ENCODE measurements around the gene SMG6. TPM values are rescaled to one million over a fixed set of nuclear protein-coding genes. Genes with fewer than 3 reads are reported as not detected.

SMG6 gene
- total and polyA plus RNA-seq, 2 of the 4 experiments (the other 2 are of a cell fraction) = 16.3 to 30.3 TPM

DNA sequence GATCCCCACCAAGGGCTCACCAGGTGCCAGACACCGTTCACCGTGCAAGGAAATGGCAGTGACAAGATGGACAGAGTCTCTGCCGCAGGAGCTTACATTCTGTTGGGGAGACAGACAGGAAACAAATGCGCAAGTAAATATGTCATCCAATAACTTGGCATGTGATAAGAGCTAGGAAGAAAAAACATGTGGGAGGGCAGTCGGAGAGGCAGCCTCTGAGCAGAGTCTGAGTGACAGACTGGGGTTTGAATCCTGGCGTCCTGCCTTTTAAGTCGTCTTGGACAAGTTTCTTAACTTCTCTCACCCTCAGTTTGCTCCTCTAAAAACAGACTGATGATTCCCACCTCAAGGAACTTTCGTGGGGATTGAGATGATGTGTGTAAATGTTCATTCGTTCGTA is 40.9 kb upstream of the SMG6 start:
- Histone ChIP-seq H3K4ac (ENCODE audit: low read depth, low read length) (no peak overlapping the region), H3K36me3 (ENCODE audit: control insufficient read depth, insufficient read depth, low read length) (peaks cover 19% of the 10 kb centered on the region), H2BK15ac (ENCODE audit: low read depth, low read length) (no peak overlapping the region), H4K20me1 (ENCODE audit: insufficient read depth, low read length) (peaks cover 14% of the 10 kb centered on the region), H3K27me3 (ENCODE audit: control insufficient read depth, insufficient read depth, low read length) (no peaks in the 10 kb centered on the region), H2BK5ac (ENCODE audit: low read depth, low read length, poor library complexity, severe bottlenecking) (no peak overlapping the region), H2AK9ac (replicated peaks; ENCODE audit: low read depth, low read length, poor library complexity) (no peak overlapping the region), H2AFZ (replicated peaks; ENCODE audit: low read length, poor library complexity) (no peak overlapping the region), H3K9me3 (ENCODE audit: control insufficient read depth, insufficient read depth, low read length) (no peaks in the 10 kb centered on the region), H2BK20ac (ENCODE audit: low read depth, low read length) (no peak overlapping the region), H3K27ac (ENCODE audit: insufficient read depth, low read length) (no peak overlapping the region), H3K4me3 (ENCODE audit: insufficient read depth, low read depth, low read length) (no peak overlapping the region), H3K18ac (ENCODE audit: low read depth, low read length) (no peak overlapping the region), H3K23ac (ENCODE audit: low read depth, low read length) (no peak overlapping the region), H3K9ac (ENCODE audit: low read depth, low read length) (no peak overlapping the region), H2BK120ac (ENCODE audit: low read depth, low read length) (no peak overlapping the region), H3K4me2 (ENCODE audit: low read depth, low read length) (no peak overlapping the region), H3K4me1 (ENCODE audit: control insufficient read depth, insufficient read depth, low read length) (peaks cover 9% of the 10 kb centered on the region), H3K56ac (ENCODE audit: extremely low read depth, insufficient read depth, low read length) (no peak overlapping the region), H4K5ac (ENCODE audit: low read depth, low read length) (no peak overlapping the region), H3K14ac (replicated peaks; ENCODE audit: low read depth, low read length) (no peak overlapping the region), H3K79me1 (ENCODE audit: low read depth in 1 of 2, low read length in 2 of 2) (peaks cover 12 to 38% of the 10 kb centered on the region in 2 experiments; a peak in 3 of 4 replicates), H3K9me1 (ENCODE audit: insufficient read depth, low read length) (peaks cover 10% of the 10 kb centered on the region), H4K91ac (ENCODE audit: insufficient read depth, low read depth, low read length) (no peak overlapping the region), H4K8ac (ENCODE audit: low read depth in 2 of 2, low read length in 2 of 2) (no peak overlapping the region), H2AK5ac (ENCODE audit: low read depth, low read length) (no peak overlapping the region)
- CTCF ChIA-PET = no interaction called here
- TF ChIP-seq USF2 (IDR thresholded peaks at IDR 0.05; ENCODE audit: low read depth, low read length) = no peak
- TF ChIP-seq CHD1 (IDR thresholded peaks at IDR 0.05; ENCODE audit: low read depth, low read length) = no peak
- no peak for TF ChIP-seq RAD21 (IDR thresholded peaks at IDR 0.05; ENCODE audit: low read length)
- TF ChIP-seq MAFK (IDR thresholded peaks at IDR 0.05; ENCODE audit: low read depth, low read length) = no peak
- TF ChIP-seq POLR2A (IDR thresholded peaks at IDR 0.05; ENCODE audit: low read depth, low read length) = no peak
- no peak for TF ChIP-seq BHLHE40 (IDR thresholded peaks at IDR 0.05; ENCODE audit: low read depth, low read length)
- TF ChIP-seq MAZ (IDR thresholded peaks at IDR 0.05; ENCODE audit: borderline replicate concordance, low read depth, low read length) = no peak
- no peak for TF ChIP-seq MXI1 (IDR thresholded peaks at IDR 0.05; ENCODE audit: borderline replicate concordance, low read depth, low read length)
- no peak for TF ChIP-seq SMC3 (IDR thresholded peaks at IDR 0.05; ENCODE audit: low read depth, low read length)
- TF ChIP-seq RFX5 (IDR thresholded peaks at IDR 0.05; ENCODE audit: low read depth, low read length) = no peak
- TF ChIP-seq, protein P1, sequence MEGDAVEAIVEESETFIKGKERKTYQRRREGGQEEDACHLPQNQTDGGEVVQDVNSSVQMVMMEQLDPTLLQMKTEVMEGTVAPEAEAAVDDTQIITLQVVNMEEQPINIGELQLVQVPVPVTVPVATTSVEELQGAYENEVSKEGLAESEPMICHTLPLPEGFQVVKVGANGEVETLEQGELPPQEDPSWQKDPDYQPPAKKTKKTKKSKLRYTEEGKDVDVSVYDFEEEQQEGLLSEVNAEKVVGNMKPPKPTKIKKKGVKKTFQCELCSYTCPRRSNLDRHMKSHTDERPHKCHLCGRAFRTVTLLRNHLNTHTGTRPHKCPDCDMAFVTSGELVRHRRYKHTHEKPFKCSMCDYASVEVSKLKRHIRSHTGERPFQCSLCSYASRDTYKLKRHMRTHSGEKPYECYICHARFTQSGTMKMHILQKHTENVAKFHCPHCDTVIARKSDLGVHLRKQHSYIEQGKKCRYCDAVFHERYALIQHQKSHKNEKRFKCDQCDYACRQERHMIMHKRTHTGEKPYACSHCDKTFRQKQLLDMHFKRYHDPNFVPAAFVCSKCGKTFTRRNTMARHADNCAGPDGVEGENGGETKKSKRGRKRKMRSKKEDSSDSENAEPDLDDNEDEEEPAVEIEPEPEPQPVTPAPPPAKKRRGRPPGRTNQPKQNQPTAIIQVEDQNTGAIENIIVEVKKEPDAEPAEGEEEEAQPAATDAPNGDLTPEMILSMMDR (conservative IDR thresholded peaks at IDR 0.05; ENCODE audit: low read depth, low read length) = no peak
- TF ChIP-seq CEBPB (IDR thresholded peaks at IDR 0.05; ENCODE audit: low read depth, low read length) = no peak
- no peak for TF ChIP-seq FOS (IDR thresholded peaks at IDR 0.05; ENCODE audit: low read depth, low read length)
- TF ChIP-seq NFE2L2 (IDR thresholded peaks at IDR 0.05; ENCODE audit: low read depth, low read length) = no peak
- TF ChIP-seq, protein P2, sequence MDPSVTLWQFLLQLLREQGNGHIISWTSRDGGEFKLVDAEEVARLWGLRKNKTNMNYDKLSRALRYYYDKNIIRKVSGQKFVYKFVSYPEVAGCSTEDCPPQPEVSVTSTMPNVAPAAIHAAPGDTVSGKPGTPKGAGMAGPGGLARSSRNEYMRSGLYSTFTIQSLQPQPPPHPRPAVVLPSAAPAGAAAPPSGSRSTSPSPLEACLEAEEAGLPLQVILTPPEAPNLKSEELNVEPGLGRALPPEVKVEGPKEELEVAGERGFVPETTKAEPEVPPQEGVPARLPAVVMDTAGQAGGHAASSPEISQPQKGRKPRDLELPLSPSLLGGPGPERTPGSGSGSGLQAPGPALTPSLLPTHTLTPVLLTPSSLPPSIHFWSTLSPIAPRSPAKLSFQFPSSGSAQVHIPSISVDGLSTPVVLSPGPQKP (IDR thresholded peaks at IDR 0.05; ENCODE audit: borderline replicate concordance, low read depth, low read length) = no peak
- no TSS peak for BruUV-seq (replicated peaks)
- intact Hi-C loops (cut with micrococcal nuclease) = no loop called here
- WGBS, 2 experiments (ENCODE audit: extremely low coverage in 2 of 2, insufficient read length in 1 of 2) = 60% methylated on average over 1 of the region's 10 CpGs; no CpG with 5 or more reads in 1 of the 2 experiments
- POLR2A ChIA-PET (ENCODE audit: unreplicated experiment) = no interaction called here
- no peak for DNase-seq
- dilution Hi-C loops (cut with HindIII; ENCODE audit: low sequenced_read_pairs, unreplicated experiment) = no loop called here
- ATAC-seq (ENCODE audit: low read depth) = no peak
- in situ Hi-C loops (cut with MboI; ENCODE audit: low sequenced_read_pairs) = no loop called here
